GM19240 (cell line): ENCODE measurements around the gene EGFLAM.

Experiments
- DNase-seq: peaks from one replicate; pipeline ENCODE4 v3.0.0; 2011; ENCODE audit warnings: low spot score; ENCODE audit not compliant: insufficient read length

The EGFLAM gene

DNA sequence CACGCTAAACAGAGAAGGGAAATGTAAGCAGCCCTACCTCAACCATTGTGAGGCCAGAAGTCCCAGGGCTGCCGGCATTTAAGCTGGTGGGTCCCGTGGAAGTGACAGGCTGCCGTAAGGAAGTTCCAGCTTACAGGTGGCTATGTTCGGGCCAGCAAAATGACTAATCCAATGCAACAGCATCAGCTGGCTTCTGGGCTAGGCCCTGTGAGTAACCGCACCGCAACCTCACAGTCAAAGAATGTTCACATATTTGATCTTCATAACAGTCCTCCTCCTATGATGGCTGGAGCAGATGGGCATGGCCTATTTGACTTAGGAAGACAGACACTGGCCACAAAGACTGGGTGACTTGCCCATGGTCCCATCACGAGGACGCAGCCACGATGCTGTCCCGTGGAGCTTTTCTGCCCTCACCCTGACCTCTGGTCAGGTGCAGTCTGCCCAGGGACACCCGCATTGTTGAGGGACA is 209.9 kb downstream of the EGFLAM start:
- no peak for DNase-seq

DNA sequence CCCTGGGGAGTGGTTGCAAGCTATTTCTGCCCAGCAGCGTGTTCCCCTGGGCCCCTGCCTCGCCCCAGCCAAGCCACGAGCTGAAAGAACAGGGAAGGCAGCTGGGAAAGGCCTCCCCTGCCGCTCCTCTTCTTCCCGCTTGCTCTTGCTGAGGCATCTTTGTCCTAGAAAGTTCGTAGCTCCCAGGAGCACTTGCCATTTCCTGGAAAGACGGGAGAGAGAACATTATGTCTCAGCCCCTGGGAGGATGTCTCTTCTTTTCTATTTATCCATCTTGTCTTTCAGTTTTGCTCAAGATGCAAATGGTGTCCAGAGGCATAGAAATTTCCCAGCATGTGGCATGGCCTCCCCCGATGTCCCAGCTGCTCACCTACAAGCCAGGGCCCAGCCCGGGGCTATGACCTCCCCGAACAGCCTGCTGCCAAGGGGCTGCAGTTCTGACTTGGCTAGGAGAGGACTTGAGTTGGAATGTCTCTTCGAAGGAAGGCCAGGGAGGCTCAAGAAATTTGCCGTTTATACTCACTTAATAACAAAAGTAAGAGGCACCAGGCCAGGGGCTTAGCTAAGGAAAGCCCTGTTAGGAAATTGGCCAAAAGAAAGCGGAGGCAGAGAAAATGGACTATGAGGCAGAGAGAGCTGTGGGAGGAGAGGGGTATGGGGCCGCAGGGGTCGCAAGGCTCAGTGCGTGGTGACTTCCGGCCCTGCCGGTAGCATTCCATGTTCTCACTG is 210.8 kb downstream of the EGFLAM start:
- DNase-seq = no peak

- DNase-seq = no peak
Observed at GRCh38 chr5:38469707-38470267, 211.4 kb downstream of the EGFLAM start.

DNA sequence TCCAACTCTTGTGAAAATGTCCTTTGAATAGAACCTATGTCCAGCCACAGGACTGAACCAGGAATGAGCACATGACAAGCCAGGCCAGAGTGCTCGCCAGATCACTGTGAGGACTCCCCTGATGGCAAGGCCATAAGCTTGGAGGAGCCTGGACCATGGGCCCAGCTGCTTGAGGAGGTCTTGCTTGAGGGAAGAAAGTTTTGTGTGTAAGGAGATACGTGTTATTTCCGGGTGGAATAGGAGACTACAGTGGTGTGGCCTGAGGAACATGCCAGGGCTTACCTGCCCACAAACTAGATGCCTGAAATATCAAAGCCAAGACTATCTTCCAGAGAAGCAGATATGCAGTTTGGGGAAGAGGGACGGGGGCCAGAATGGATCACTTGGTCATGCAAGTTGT is 213.3 kb downstream of the EGFLAM start:
- no peak for DNase-seq

GRCh38 chr5:38472541-38472940 is 214.2 kb downstream of the EGFLAM start:
- no peak for DNase-seq

- DNase-seq = no peak
Observed at GRCh38 chr5:38473008-38473407, 214.6 kb downstream of the EGFLAM start.

DNA sequence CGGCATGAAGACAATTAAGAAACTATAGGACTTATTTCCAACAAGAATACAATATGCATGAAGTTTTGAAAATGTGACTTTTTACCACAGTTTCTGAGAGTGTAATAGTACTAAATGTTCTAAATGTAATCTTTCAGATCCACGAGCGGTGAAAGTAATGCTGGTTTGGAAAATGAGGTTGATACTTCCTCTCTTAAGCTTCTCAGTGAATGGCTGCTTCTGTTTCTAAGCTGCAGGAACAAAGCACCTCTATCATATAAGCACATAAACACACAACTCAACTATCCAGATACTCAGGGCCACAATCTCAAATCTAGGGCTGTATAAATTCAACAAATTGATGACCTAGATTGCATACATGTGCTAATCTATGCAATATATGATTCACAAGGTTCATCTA is 219.8 kb downstream of the EGFLAM start:
- no peak for DNase-seq

DNA sequence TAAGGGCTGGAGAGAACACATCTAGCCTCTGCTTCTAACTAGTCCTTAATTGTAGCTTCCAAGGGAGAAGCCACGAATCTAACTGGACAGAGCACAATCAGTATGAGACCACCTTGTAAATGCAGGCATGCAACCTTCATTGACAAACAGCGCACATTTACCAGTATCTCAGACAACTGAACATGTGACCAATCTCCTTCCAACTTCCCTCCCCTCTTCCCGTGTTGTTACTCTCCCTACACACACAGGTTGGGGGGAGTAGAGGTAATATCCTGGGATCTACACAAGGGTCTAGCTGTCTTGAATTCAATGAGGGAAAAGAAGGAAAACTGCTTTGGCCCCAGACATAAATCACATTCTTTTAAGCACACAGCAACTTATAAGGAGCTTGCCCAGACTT is 220.5 kb downstream of the EGFLAM start:
- no peak for DNase-seq

- no peak for DNase-seq
Observed at GRCh38 chr5:38479315-38479904, 221.1 kb downstream of the EGFLAM start.

- DNase-seq = no peak
Observed at GRCh38 chr5:38483805-38484398, 225.5 kb downstream of the EGFLAM start.

- DNase-seq = no peak
Observed at GRCh38 chr5:38494175-38494574, 235.8 kb downstream of the EGFLAM start.

DNA sequence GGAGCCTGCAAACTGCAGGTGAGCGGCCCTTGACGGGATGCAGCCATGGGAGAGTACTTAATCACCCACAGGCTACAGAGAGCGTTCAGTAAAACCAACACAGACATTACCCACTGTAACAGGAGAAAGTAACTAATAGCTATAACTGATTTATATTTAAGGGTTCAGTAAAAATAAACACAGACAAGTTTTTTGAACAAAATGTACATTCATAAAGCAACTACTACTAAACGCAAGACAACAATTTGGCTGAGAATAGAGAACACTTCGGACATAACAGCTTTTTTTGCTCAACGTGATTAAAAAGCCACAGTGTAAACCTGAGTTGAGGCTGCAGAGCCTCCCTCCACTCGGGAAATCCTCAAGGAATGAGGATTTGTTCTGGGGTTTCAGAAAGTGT is 236.4 kb downstream of the EGFLAM start:
- no peak for DNase-seq

DNA sequence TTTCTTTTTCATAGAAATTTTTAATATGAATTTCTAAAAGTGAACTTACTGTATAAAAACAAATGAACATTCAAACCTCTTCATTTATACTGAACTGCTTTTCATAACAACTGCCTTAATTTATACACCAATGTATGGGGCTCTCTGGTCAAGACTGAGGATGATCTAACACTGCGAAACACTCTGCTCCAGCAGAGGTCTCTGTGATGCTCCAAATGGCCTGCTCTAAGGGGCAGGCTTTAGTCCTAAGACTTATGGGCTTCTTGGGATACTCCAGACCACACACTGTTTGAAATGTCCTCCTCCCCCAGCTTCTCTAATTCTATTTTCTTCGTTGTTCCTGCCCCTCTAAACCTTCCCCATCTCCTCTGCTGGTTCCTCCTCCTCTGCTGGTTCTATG is 239.6 kb downstream of the EGFLAM start:
- DNase-seq = no peak

- no peak for DNase-seq
Observed at GRCh38 chr5:38500573-38501260, 242.4 kb downstream of the EGFLAM start.

GRCh38 chr5:38506302-38506701 is 247.9 kb downstream of the EGFLAM start:
- DNase-seq = no peak

DNA sequence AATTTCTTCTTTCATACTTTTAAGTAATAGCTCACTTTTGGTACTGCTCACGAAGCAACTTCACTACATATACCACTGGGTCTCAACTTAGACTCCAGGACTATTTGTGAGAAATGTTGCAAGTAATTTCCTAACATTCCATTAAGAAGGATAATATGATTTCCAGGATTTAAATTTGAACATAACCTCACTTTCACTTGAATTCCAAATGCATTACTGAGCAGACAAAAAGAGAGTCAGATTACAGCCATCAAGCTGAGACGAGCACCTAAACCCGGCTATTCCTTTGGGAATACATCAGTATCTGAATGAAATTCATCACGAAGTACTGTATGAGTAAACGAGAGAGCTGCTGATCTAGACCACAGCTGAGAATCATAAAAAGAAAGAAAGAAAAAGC is 250.8 kb downstream of the EGFLAM start:
- DNase-seq = no peak
